PC-9 (cell line): ENCODE results near the gene SYK.

Experiments used
- EZH2 ChIP-seq: fragments of 200-600 bp; sonication (generic); IDR thresholded peaks from 2 replicates; pipeline ENCODE4 v1.8.0; 2017; ENCODE audit warnings: antibody characterized with exemption, low read depth
- TF ChIP-seq, protein P1 (sequence below): fragments of 200-600 bp; sonication (generic); conservative IDR thresholded peaks from 2 replicates; pipeline ENCODE4 v1.6.1; 2017; ENCODE audit warnings: mixed run types, antibody characterized with exemption, mild to moderate bottlenecking, moderate library complexity

- TF ChIP-seq, protein P1, sequence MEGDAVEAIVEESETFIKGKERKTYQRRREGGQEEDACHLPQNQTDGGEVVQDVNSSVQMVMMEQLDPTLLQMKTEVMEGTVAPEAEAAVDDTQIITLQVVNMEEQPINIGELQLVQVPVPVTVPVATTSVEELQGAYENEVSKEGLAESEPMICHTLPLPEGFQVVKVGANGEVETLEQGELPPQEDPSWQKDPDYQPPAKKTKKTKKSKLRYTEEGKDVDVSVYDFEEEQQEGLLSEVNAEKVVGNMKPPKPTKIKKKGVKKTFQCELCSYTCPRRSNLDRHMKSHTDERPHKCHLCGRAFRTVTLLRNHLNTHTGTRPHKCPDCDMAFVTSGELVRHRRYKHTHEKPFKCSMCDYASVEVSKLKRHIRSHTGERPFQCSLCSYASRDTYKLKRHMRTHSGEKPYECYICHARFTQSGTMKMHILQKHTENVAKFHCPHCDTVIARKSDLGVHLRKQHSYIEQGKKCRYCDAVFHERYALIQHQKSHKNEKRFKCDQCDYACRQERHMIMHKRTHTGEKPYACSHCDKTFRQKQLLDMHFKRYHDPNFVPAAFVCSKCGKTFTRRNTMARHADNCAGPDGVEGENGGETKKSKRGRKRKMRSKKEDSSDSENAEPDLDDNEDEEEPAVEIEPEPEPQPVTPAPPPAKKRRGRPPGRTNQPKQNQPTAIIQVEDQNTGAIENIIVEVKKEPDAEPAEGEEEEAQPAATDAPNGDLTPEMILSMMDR, result no peak
- no peak for TF ChIP-seq EZH2
These were observed 15.1 kb downstream of the SYK start for GRCh38 chr9:90816690-90817089.
